Transverse colon (tissue), 3 donors: Measurements from ENCODE around the gene SYT11.

Source experiments
- EP300 ChIP-seq: sonication (generic); formaldehyde crosslinking; IDR thresholded peaks from one replicate; pipeline ENCODE4 v1.6.1; 2017; ENCODE audit warnings: antibody characterized with exemption, low read depth
- POLR2A ChIP-seq: fragments of 450-650 bp; IDR thresholded peaks from one replicate; pipeline ENCODE4 v1.6.1; 2016; ENCODE audit warnings: antibody characterized with exemption, mild to moderate bottlenecking, moderate library complexity
- TF ChIP-seq, protein P1 (sequence below), 5 experiments: fragments of 200-600 bp in 3 of 5; fragments of 450-650 bp in 2 of 5; sonication (generic) in 3 of 5; IDR thresholded peaks; 1 replicate in 2 of 5; 2 replicates in 3 of 5; pipeline ENCODE4 v1.5.1; 2016 to 2017; ENCODE audit warnings: antibody characterized with exemption in 5 of 5, inconsistent platforms in 3 of 5, mild to moderate bottlenecking in 2 of 5, moderate library complexity in 1 of 5

DNA sequence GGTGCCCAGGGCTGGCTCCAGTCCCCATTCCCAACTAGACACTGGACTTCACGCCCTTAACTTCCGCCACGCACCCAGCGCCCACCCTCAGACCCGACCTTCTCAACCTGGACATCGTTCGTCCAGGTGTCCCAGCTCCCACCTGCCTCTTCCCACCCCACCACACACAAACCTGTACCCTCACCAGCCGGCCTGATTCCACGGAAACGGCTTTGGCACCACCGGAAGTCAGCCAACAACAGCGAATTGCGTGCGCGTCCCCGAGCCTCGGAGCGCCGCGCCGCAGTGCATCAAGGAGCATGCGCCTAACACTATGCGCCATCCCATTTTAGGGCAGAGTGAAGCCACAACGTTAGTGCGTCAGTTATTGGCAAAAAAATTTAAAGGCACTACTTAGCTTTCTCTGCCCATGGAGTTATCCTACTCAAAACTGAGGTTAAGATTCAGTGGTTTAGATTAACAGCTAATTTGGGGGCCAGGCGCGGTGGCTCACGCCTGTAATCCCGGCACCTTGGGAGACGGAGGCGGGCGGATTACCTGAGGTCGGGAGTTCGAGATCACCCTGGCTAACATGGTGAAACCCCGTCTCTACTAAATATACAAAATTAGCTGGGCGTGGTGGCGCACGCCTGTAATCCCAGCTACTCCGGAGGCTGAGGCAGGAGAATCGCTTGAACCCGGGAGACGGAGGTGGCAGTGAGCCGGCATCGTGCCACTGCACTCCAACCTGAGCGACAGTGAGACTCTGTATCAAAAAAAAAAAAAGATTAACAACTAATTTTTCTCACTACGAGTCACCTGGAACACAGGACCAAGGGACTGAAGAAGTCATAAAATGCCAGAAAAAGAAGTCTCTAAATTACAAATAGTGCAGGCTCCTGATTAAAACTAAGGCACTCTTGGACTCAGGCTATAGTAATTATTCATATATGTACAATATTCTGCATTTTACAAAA, 2.1 kb upstream of the SYT11 start, which contains the start of gene GON4L:
- TF ChIP-seq, protein P1, sequence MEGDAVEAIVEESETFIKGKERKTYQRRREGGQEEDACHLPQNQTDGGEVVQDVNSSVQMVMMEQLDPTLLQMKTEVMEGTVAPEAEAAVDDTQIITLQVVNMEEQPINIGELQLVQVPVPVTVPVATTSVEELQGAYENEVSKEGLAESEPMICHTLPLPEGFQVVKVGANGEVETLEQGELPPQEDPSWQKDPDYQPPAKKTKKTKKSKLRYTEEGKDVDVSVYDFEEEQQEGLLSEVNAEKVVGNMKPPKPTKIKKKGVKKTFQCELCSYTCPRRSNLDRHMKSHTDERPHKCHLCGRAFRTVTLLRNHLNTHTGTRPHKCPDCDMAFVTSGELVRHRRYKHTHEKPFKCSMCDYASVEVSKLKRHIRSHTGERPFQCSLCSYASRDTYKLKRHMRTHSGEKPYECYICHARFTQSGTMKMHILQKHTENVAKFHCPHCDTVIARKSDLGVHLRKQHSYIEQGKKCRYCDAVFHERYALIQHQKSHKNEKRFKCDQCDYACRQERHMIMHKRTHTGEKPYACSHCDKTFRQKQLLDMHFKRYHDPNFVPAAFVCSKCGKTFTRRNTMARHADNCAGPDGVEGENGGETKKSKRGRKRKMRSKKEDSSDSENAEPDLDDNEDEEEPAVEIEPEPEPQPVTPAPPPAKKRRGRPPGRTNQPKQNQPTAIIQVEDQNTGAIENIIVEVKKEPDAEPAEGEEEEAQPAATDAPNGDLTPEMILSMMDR (IDR thresholded peaks at IDR 0.05): no peak
- TF ChIP-seq POLR2A (peak; percentile 71), EP300 (no peak)
